HG03159 (cell line): ENCODE results near the gene MROH2B.

Source experiments
- ATAC-seq: cut with Tn5 transposase; IDR thresholded peaks from one replicate; pipeline ENCODE4 v1.9.1; 2021; ENCODE audit warnings: mild to moderate bottlenecking, moderate library complexity; ENCODE audit not compliant: unreplicated experiment

Gene MROH2B

DNA sequence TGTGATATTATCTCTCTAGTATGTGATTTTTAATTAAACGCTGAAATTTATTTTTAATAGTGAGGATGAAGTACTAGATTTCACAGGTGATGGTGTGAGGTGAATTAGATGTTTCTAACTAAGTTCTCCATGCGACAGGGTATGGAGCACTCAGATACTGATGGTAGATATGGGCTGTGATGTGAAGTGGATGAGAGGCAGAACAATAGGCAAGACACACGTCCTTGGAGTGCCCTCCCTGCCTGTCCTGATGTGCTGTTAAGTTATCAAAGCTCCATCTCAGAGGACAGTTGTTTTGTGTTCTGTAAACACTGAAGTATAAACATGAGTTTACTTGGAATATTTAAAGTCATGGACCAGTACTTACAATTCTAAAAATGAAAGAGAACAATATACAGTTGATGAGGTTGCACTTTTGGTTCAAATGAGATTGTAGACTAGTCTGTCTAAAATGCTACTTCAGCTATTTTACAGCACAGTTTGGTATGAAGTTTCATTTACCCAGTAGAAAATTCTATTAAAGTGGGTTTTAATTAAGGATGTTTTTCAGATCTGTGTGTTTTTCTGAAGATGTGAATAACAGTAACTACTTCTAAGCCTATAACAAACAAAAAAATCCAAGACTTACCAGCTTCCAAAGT lies 97.7 kb downstream of the MROH2B start:
- no peak for ATAC-seq

- ATAC-seq, result no peak
Observed at GRCh38 chr5:40972434-40972833, 98.7 kb downstream of the MROH2B start.

GRCh38 chr5:40962207-40962955 lies 108.8 kb downstream of the MROH2B start:
- no peak for ATAC-seq

- ATAC-seq, result no peak
Observed at GRCh38 chr5:40960037-40960436, 111.1 kb downstream of the MROH2B start.

GRCh38 chr5:40958811-40959210 lies 112.3 kb downstream of the MROH2B start:
- no peak for ATAC-seq

GRCh38 chr5:40957048-40957447 lies 114.1 kb downstream of the MROH2B start:
- no peak for ATAC-seq

GRCh38 chr5:40955313-40955712 lies 115.8 kb downstream of the MROH2B start:
- ATAC-seq, result no peak
